K562 (cell line): Measurements from ENCODE around the gene PDLIM4. TPM values are rescaled to one million over a fixed set of nuclear protein-coding genes. Genes with fewer than 3 reads are reported as not detected.

Experiments used
- ATAC-seq: fragments of 200-7000 bp; cut with Tn5 transposase; 3 replicates; pipeline ENCODE4 v1.9.1; 2020; ENCODE audit warnings: moderate library complexity
- BruUV-seq: library from RNA; stranded (reverse); fragments of 400-500 nt; replicated peaks from 2 replicates; lab custom pipeline; 2021; lab: Mats Ljungman, UMichigan
- CTCF ChIA-PET: fragments of 300-600 bp; formaldehyde crosslinking; extraction: SDS; loops from one replicate; lab custom pipeline; 2021; ENCODE audit warnings: low intra/inter-chr PET ratio; lab: Yijun Ruan, JAX
- POLR2A ChIA-PET: fragments of 300-600, 350-650 bp; sonication (Branson Sonifier 250); formaldehyde crosslinking; extraction: SDS; loops from one replicate; lab custom pipeline; 2021; ENCODE audit warnings: antibody characterized with exemption, inconsistent platforms; lab: Yijun Ruan, JAX
- DNase-seq, 4 experiments: peaks; one replicate each; pipeline versions ENCODE4 v3.0.0 to v3.0.0-alpha.2; 2011 to 2018; ENCODE audit warnings: low spot score in 3 of 4, mixed read lengths in 3 of 4; ENCODE audit errors: extremely low read depth in 1 of 4
- FAIRE-seq: peaks from 2 replicates; lab custom pipeline; 2011; peaks lifted over from hg19 to GRCh38; lab: Jason Lieb, UNC
- H2AFZ ChIP-seq: 2 replicates; pipeline ENCODE4 v1.6.0; 2011; ENCODE audit warnings: low read depth, low read length, control low read depth, inconsistent platforms
- H3K27ac ChIP-seq: fragments of 200-600 bp; 3 replicates; pipeline ENCODE4 v1.8.0; 2011; ENCODE audit warnings: low read depth, mild to moderate bottlenecking, control low read depth, inconsistent platforms, low read length, moderate library complexity, mixed read lengths; ENCODE audit errors: extremely low read depth
- H3K27me3 ChIP-seq, 2 experiments: fragments of 300-600 bp in 1 of 2; 2 replicates in 1 of 2; 3 replicates in 1 of 2; pipeline versions ENCODE4 v1.6.0 to v1.8.0; 2011; ENCODE audit warnings: inconsistent platforms in 2 of 2, low read length in 2 of 2, mild to moderate bottlenecking in 1 of 2, mixed read lengths in 1 of 2, moderate library complexity in 1 of 2; ENCODE audit not compliant: control insufficient read depth in 2 of 2, insufficient read depth in 2 of 2
- H3K36me3 ChIP-seq: fragments of 300-600 bp; 3 replicates; pipeline ENCODE4 v1.8.0; 2011; ENCODE audit warnings: mild to moderate bottlenecking, low read length, inconsistent platforms; ENCODE audit not compliant: control insufficient read depth, insufficient read depth
- H3K4me1 ChIP-seq, 2 experiments: fragments of 200-600 bp in 1 of 2; replicated peaks in 1 of 2; 2 replicates in 1 of 2; 3 replicates in 1 of 2; pipeline versions ENCODE4 v1.5.1 to v1.8.0; 2011; ENCODE audit warnings: inconsistent platforms in 2 of 2, low read length in 2 of 2, mild to moderate bottlenecking in 1 of 2, mixed read lengths in 1 of 2, moderate library complexity in 1 of 2; ENCODE audit not compliant: control insufficient read depth in 2 of 2, insufficient read depth in 2 of 2
- H3K4me2 ChIP-seq: 2 replicates; pipeline ENCODE4 v1.6.1; 2011; ENCODE audit warnings: low read length, control low read depth, inconsistent platforms, mixed read lengths; ENCODE audit not compliant: insufficient read depth
- H3K4me3 ChIP-seq: fragments of 200-600 bp; sonication (generic), shearing (Covaris generic); 2 replicates; pipeline ENCODE4 v1.5.1; 2016; ENCODE audit warnings: control low read depth, inconsistent platforms
- H3K79me2 ChIP-seq: fragments of 200-600 bp; 3 replicates; pipeline ENCODE4 v1.8.0; 2011; ENCODE audit warnings: low read length, inconsistent platforms; ENCODE audit not compliant: control insufficient read depth, insufficient read depth
- H3K9ac ChIP-seq, 2 experiments: 2 replicates each; pipeline versions ENCODE4 v1.6.0 to v1.6.1; 2011; ENCODE audit warnings: low read depth in 2 of 2, low read length in 2 of 2, control low read depth in 1 of 2, inconsistent platforms in 1 of 2, mild to moderate bottlenecking in 1 of 2, mixed read lengths in 1 of 2; ENCODE audit not compliant: insufficient read depth in 1 of 2
- H3K9me1 ChIP-seq: one replicate; pipeline ENCODE4 v1.6.0; 2011; ENCODE audit warnings: inconsistent platforms, mild to moderate bottlenecking, low read length, moderate library complexity; ENCODE audit not compliant: control insufficient read depth, insufficient read depth
- H3K9me3 ChIP-seq: replicated peaks from 2 replicates; pipeline ENCODE4 v1.5.1; 2011; ENCODE audit warnings: low read depth, low read length, inconsistent platforms; ENCODE audit not compliant: control insufficient read depth, insufficient read depth
- H4K20me1 ChIP-seq: replicated peaks from 2 replicates; pipeline ENCODE4 v1.6.1; 2011; ENCODE audit warnings: low read length, inconsistent platforms, mixed read lengths; ENCODE audit not compliant: control insufficient read depth, insufficient read depth
- CAMTA2 ChIP-seq: fragments of 250-450 bp; sonication (Bioruptor Pico); conservative IDR thresholded peaks from 2 replicates; pipeline ENCODE4 v1.5.1; 2022
- CBX1 ChIP-seq: sonication (generic); IDR thresholded peaks from 2 replicates; pipeline ENCODE4 v1.6.1; 2016; ENCODE audit warnings: antibody characterized with exemption, low read depth, mild to moderate bottlenecking
- CEBPG ChIP-seq, 3 experiments: fragments of 200-800 bp in 1 of 3; sonication (Bioruptor generic) in 1 of 3; sonication (generic) in 1 of 3; formaldehyde crosslinking in 1 of 3; IDR thresholded peaks in 2 of 3; conservative IDR thresholded peaks in 1 of 3; 2 replicates each; pipeline versions ENCODE4 v1.6.1 to v1.8.0; 2016 to 2022; ENCODE audit warnings: missing compliant biosample characterization in 2 of 3, missing genetic modification characterization in 2 of 3, mild to moderate bottlenecking in 1 of 3, missing genetic modification reagents in 1 of 3
- DDX20 ChIP-seq: fragments of 450-650 bp; IDR thresholded peaks from 2 replicates; pipeline ENCODE4 v1.6.1; 2016; ENCODE audit warnings: missing genetic modification characterization, low read depth, mild to moderate bottlenecking, missing compliant biosample characterization, moderate library complexity
- GATAD2A ChIP-seq: fragments of 450-650 bp; IDR thresholded peaks from 2 replicates; pipeline ENCODE4 v1.6.1; 2017
- HDAC2 ChIP-seq: fragments of 450-650 bp; IDR thresholded peaks from 2 replicates; pipeline ENCODE4 v1.6.1; 2016; ENCODE audit warnings: mild to moderate bottlenecking
- KDM1A ChIP-seq, 2 experiments: fragments of 450-650 bp; IDR thresholded peaks; 2 replicates each; pipeline ENCODE4 v1.6.1; 2016; ENCODE audit warnings: mild to moderate bottlenecking in 2 of 2
- MEIS2 ChIP-seq: fragments of 450-650 bp; IDR thresholded peaks from 2 replicates; pipeline ENCODE4 v1.6.1; 2014; ENCODE audit warnings: mild to moderate bottlenecking; ENCODE audit not compliant: partially characterized antibody
- NFIC ChIP-seq: fragments of 450-650 bp; IDR thresholded peaks from 2 replicates; pipeline ENCODE4 v1.6.1; 2017; ENCODE audit warnings: mild to moderate bottlenecking, inconsistent platforms
- NR2C2 ChIP-seq, 2 experiments: fragments of 200-800 bp in 1 of 2; sonication (Bioruptor generic) in 1 of 2; sonication (generic) in 1 of 2; formaldehyde crosslinking in 1 of 2; IDR thresholded peaks; 2 replicates each; pipeline versions ENCODE4 v1.6.1 to v1.8.0; 2016 to 2022; ENCODE audit warnings: mild to moderate bottlenecking in 1 of 2, missing compliant biosample characterization in 1 of 2, missing genetic modification characterization in 1 of 2, missing genetic modification reagents in 1 of 2
- PHF21A ChIP-seq: fragments of 450-650 bp; IDR thresholded peaks from 2 replicates; pipeline ENCODE4 v1.6.1; 2017; ENCODE audit warnings: low read depth, borderline replicate concordance
- RBM25 ChIP-seq: fragments of 200-400 bp; formaldehyde crosslinking; IDR thresholded peaks from 2 replicates; pipeline ENCODE4 v1.6.1; 2018; ENCODE audit warnings: low read length, low read depth, moderate library complexity; ENCODE audit not compliant: severe bottlenecking
- RFX1 ChIP-seq: fragments of 450-650 bp; IDR thresholded peaks from 2 replicates; pipeline ENCODE4 v1.6.1; 2016; ENCODE audit warnings: mild to moderate bottlenecking, moderate library complexity
- SMAD4 ChIP-seq: fragments of 250-450 bp; sonication (Bioruptor Pico); conservative IDR thresholded peaks from 2 replicates; pipeline ENCODE4 v1.8.0; 2021; ENCODE audit warnings: inconsistent platforms, mild to moderate bottlenecking, moderate library complexity
- TRIM25 ChIP-seq: fragments of 450-650 bp; IDR thresholded peaks from 2 replicates; pipeline ENCODE4 v1.7.0; 2016; ENCODE audit warnings: borderline replicate concordance
- WGBS: fragments of 100-300 bp; shearing (Covaris generic); methylation state at CpG from one replicate; pipeline ENCODE4 v1.1.6; 2016; ENCODE audit warnings: low coverage, mixed read lengths; ENCODE audit not compliant: insufficient coverage; ENCODE audit errors: missing lambda C conversion rate; 5-methylcytosine and 5-hydroxymethylcytosine counted together
- in situ Hi-C: fragments of 300-500 bp; cut with MboI; formaldehyde crosslinking; loops from 4 replicates; pipeline ENCODE4 v1.15.0; 2018; ENCODE audit warnings: inconsistent platforms, mixed read lengths
- intact Hi-C: fragments of 100-400 bp; cut with micrococcal nuclease; formaldehyde crosslinking; loops from 2 replicates; pipeline ENCODE4 v1.14.2; 2022
- polyA plus RNA-seq, 8 experiments: library from polyadenylated mRNA; depleted of rRNA in 4 of 8; stranded (reverse) in 5 of 8; unstranded in 3 of 8; fragments of >200 nt; fragmentation: Nextera tagmentation in 2 of 8; fragmentation: Illumina TruSeq in 1 of 8; extraction: Ambion mirVana in 2 of 8; extraction: Trizol in 1 of 8; gene quantifications; 2 replicates each; pipeline versions ENCODE4 v1.2.1 to v1.2.3, GENCODE V29; 2011 to 2014; ENCODE audit warnings: inconsistent platforms in 1 of 8, missing spikeins in 1 of 8
- total RNA-seq, 7 experiments: library from RNA; depleted of rRNA in 6 of 7; stranded (reverse); fragments of >200 nt in 6 of 7; fragmentation: Illumina TruSeq in 2 of 7; extraction: Trizol in 2 of 7; gene quantifications; 2 replicates each; pipeline versions ENCODE4 v1.2.1 to v1.2.3, GENCODE V29; 2011 to 2021; ENCODE audit warnings: low replicate concordance in 1 of 7
- TF ChIP-seq, protein P1 (sequence below), 2 experiments: IDR thresholded peaks; 2 replicates each; pipeline ENCODE4 v1.6.1; 2011; ENCODE audit warnings: borderline replicate concordance in 1 of 2, control low read depth in 1 of 2, low read depth in 1 of 2, low read length in 1 of 2, mild to moderate bottlenecking in 1 of 2, mixed read lengths in 1 of 2, moderate library complexity in 1 of 2; ENCODE audit not compliant: insufficient read depth in 1 of 2, insufficient read length in 1 of 2, poor library complexity in 1 of 2, severe bottlenecking in 1 of 2; ENCODE audit errors: extremely low read depth in 1 of 2
- TF ChIP-seq, protein P2 (sequence below), 2 experiments: fragments of 450-650 bp; IDR thresholded peaks; 2 replicates each; pipeline ENCODE4 v1.6.1; 2016

The PDLIM4 gene
- total and polyA plus RNA-seq, 9 of the 15 experiments (the other 6 are each of a cell fraction or from before 2014, with no cell fraction given), result 0.28 to 32.8 (median 13.1) TPM

DNA sequence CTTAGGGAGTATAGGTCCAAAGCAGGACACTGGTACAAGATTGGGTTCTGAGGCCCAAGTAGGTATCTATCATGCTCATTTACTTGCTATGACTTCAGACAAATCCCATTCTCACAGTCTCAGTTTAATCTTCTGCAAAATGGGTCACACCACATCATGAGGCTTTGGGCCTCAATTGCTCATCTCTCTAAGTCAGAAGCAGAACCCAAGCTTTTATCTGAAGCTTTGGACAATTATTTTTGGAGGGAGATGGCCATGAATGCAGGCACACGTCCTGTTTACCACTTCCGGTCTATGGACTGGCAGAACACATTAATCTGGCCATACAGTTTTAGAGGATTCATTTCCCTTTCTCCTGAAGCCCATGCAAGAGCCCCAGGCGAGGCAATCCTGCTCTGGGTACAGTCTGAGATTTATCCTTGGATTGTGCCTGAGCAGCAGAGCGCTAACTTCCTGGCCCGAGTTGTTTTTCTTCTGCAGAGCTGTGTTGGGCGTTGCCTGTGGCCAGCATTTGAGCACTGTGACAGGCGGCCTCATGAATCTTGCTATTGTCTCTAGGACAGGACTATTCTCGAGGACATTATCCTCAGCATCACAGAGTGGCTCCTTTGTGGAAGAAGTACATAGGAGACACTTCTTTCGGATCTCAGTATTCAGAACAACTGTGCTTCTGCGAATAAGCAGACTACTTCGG is 52.8 kb downstream of the PDLIM4 start:
- ChIA-PET POLR2A (interaction anchor here (0.6 to 1.5 kb wide), 6 partner anchors 8 to 86 kb away, joined by 3 to 10 read pairs (median 3); partner anchors contain the start of gene SLC22A4), CTCF (no interaction called here)
- WGBS, result 38% methylated on average over 11 of the region's 11 CpGs
- FAIRE-seq (peak; percentile 59), DNase-seq (peak in 1 of 4 experiments; percentile 62), ATAC-seq (peak; percentile 33)
- Histone ChIP-seq H3K36me3 (peaks cover 39% of the 10 kb centered on the region), H3K79me2 (peaks cover 29% of the 10 kb centered on the region), H3K27ac (peak overlapping the region; percentile 37; the same call in 1 of the 3 replicates), H3K9ac (peak overlapping the region; percentile 24 to 32; a peak in 1 of 4 replicates), H3K4me1 (peaks cover 53 to 63% of the 10 kb centered on the region in 2 experiments), H3K27me3 (no peaks in the 10 kb centered on the region), H2AFZ (peak overlapping the region; percentile 57; the same call in 1 of the 2 replicates), H4K20me1 (no peaks in the 10 kb centered on the region), H3K9me3 (no peaks in the 10 kb centered on the region), H3K9me1 (peaks cover 5% of the 10 kb centered on the region), H3K4me2 (no peak overlapping the region), H3K4me3 (no peak overlapping the region)
- intact Hi-C loops, result no loop called here
- in situ Hi-C loops, result no loop called here
- BruUV-seq, result no TSS peak
- TF ChIP-seq HDAC2 (peak; percentile 17; the same call in 1 of the 2 replicates), CEBPG (CRISPR knock-in tag; IDR thresholded peaks at IDR 0.05) (no peak), CEBPG (tag; conservative IDR thresholded peaks at IDR 0.05 in 1 of 2, IDR thresholded peaks at IDR 0.05 in 1 of 2) (no peak), NFIC (no peak), MEIS2 (peak; percentile 58), NR2C2 (CRISPR knock-in tag; IDR thresholded peaks at IDR 0.05) (no peak), NR2C2 (tag; IDR thresholded peaks at IDR 0.05) (no peak), RBM25 (peak; percentile 75), SMAD4 (CRISPR knock-in tag) (0 out of 2 replicates have a peak, but pooled peaks have one; percentile 11), CAMTA2 (CRISPR knock-in tag) (no peak), GATAD2A (no peak), TRIM25 (no peak), RFX1 (no peak), CBX1 (no peak), KDM1A (IDR thresholded peaks at IDR 0.05) (peak; percentile 60 to 71; a peak in 3 of 4 replicates), DDX20 (tag) (no peak), PHF21A (peak; percentile 65; the same call in 1 of the 2 replicates)
- TF ChIP-seq, protein P1, sequence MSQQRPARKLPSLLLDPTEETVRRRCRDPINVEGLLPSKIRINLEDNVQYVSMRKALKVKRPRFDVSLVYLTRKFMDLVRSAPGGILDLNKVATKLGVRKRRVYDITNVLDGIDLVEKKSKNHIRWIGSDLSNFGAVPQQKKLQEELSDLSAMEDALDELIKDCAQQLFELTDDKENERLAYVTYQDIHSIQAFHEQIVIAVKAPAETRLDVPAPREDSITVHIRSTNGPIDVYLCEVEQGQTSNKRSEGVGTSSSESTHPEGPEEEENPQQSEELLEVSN (IDR thresholded peaks at IDR 0.05; ENCODE audit: borderline replicate concordance in 1 of 2, extremely low read depth in 1 of 2, insufficient read depth in 1 of 2, insufficient read length in 1 of 2, low read depth in 1 of 2, low read length in 1 of 2, poor library complexity in 1 of 2, severe bottlenecking in 1 of 2), result peak in 1 of 2 experiments; percentile 40
- TF ChIP-seq, protein P2, sequence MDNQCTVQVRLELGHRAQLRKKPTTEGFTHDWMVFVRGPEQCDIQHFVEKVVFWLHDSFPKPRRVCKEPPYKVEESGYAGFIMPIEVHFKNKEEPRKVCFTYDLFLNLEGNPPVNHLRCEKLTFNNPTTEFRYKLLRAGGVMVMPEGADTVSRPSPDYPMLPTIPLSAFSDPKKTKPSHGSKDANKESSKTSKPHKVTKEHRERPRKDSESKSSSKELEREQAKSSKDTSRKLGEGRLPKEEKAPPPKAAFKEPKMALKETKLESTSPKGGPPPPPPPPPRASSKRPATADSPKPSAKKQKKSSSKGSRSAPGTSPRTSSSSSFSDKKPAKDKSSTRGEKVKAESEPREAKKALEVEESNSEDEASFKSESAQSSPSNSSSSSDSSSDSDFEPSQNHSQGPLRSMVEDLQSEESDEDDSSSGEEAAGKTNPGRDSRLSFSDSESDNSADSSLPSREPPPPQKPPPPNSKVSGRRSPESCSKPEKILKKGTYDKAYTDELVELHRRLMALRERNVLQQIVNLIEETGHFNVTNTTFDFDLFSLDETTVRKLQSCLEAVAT (IDR thresholded peaks at IDR 0.05), result no peak
